ENCODE results near the gene TUBGCP4.

TUBGCP4 gene

DNA sequence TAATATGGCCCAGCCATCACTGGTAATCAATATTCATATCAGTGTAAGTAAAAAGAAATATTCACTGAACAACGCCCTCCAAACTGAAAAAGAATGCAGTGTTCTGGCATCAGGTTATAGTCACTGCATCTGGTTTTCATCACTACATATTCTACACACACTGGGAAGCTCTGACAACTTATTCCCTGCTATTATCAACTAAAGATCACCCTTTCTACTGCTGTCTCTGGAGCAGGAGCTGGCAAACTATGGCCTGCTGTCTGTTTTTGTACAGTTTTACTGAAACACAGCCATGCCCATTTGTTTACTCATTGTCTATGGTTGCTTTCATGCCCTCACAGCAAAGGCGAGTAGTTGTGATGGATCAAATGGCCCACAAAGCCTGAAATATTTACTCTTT, 35.3 kb downstream of the TUBGCP4 start:
- Histone ChIP-seq H3K27me3 (ENCODE audit: insufficient read depth, poor library complexity, severe bottlenecking) (no peaks in the 10 kb centered on the region), H3K4me3 (replicated peaks; ENCODE audit: insufficient read depth, low read length) (no peak overlapping the region), H3K27ac (replicated peaks) (no peak overlapping the region)
- DNase-seq (ENCODE audit: low read depth in 1 of 2, low spot score in 1 of 2), result no peak
- TF ChIP-seq CTCF (IDR thresholded peaks at IDR 0.05; ENCODE audit: insufficient read depth, low read length), result no peak
- no peak for TF ChIP-seq REST (IDR thresholded peaks at IDR 0.05; ENCODE audit: insufficient replicate concordance, low read depth)
- no peak for TF ChIP-seq SPI1 (IDR thresholded peaks at IDR 0.05; ENCODE audit: borderline replicate concordance, low read depth)
- no peak for TF ChIP-seq GABPA (IDR thresholded peaks at IDR 0.05; ENCODE audit: low read depth)
- TF ChIP-seq POLR2AphosphoS5 (IDR thresholded peaks at IDR 0.05; ENCODE audit: low read depth), result no peak

DNA sequence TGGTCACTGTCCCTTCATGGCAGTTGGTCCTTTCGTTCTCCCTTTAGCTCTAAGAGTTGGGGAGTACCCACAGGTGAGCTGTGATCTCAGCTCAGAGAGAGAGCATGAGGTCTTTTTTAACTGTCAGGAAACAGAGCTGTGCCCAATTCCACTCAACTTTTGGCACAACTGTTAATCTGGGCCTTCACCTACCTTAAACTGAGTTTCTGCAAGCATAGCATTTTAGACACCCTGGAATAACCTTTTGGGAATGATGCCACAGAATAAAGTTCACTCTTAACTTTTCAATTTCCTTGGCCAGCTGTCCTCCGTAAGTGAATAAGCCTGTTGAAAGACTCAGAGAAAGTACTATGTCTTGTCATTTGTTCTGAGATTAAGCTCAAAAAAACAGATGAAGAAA, 35.9 kb downstream of the TUBGCP4 start:
- TF ChIP-seq POLR2AphosphoS5 (IDR thresholded peaks at IDR 0.05; ENCODE audit: low read depth) (0 out of 2 replicates have a peak, but pooled peaks have one; percentile 17), GABPA (IDR thresholded peaks at IDR 0.05; ENCODE audit: low read depth) (no peak), REST (IDR thresholded peaks at IDR 0.05; ENCODE audit: insufficient replicate concordance, low read depth) (no peak), CTCF (IDR thresholded peaks at IDR 0.05; ENCODE audit: insufficient read depth, low read length) (no peak)
- Histone ChIP-seq H3K27ac (replicated peaks) (no peak overlapping the region), H3K4me3 (replicated peaks; ENCODE audit: insufficient read depth, low read length) (no peak overlapping the region), H3K27me3 (ENCODE audit: insufficient read depth, poor library complexity, severe bottlenecking) (no peaks in the 10 kb centered on the region)
- no peak for DNase-seq (ENCODE audit: low read depth in 1 of 2, low spot score in 1 of 2)

GRCh38 chr15:43408789-43409188, 37.9 kb downstream of the TUBGCP4 start:
- DNase-seq (ENCODE audit: low read depth in 1 of 2, low spot score in 1 of 2), result no peak
- Histone ChIP-seq H3K4me3 (replicated peaks; ENCODE audit: insufficient read depth, low read length) (no peak overlapping the region), H3K27ac (replicated peaks) (no peak overlapping the region), H3K27me3 (ENCODE audit: insufficient read depth, poor library complexity, severe bottlenecking) (no peaks in the 10 kb centered on the region)
- TF ChIP-seq CTCF (IDR thresholded peaks at IDR 0.05; ENCODE audit: insufficient read depth, low read length) (no peak), GABPA (IDR thresholded peaks at IDR 0.05; ENCODE audit: low read depth) (no peak), SPI1 (IDR thresholded peaks at IDR 0.05; ENCODE audit: borderline replicate concordance, low read depth) (no peak), REST (IDR thresholded peaks at IDR 0.05; ENCODE audit: insufficient replicate concordance, low read depth) (no peak), POLR2AphosphoS5 (IDR thresholded peaks at IDR 0.05; ENCODE audit: low read depth) (no peak)

Measured in HL-60 (cell line).